H9 (cell line): ENCODE measurements around the gene DAZAP2. TPM values are rescaled to one million over a fixed set of nuclear protein-coding genes. Genes with fewer than 3 reads are reported as not detected.

Experiments used
- DNase-seq: peaks from one replicate; pipeline ENCODE4 v3.0.0-alpha.2; 2017
- H2AFZ ChIP-seq: one replicate; pipeline ENCODE4 v1.6.1; 2013; ENCODE audit warnings: mild to moderate bottlenecking, low read length, control low read depth, moderate library complexity
- H2AK5ac ChIP-seq: 2 replicates; pipeline ENCODE4 v1.6.1; 2013; ENCODE audit warnings: low read length, control low read depth, mixed read lengths; ENCODE audit not compliant: insufficient read length
- H2BK120ac ChIP-seq: one replicate; pipeline ENCODE4 v1.6.1; 2013; ENCODE audit warnings: low read depth, mild to moderate bottlenecking, low read length, control low read depth, inconsistent platforms; ENCODE audit not compliant: poor library complexity, severe bottlenecking
- H2BK12ac ChIP-seq: 2 replicates; pipeline ENCODE4 v1.6.1; 2013; ENCODE audit warnings: low read length, control low read depth, mixed read lengths, low read depth; ENCODE audit not compliant: insufficient read length
- H2BK15ac ChIP-seq: 2 replicates; pipeline ENCODE4 v1.6.1; 2013; ENCODE audit warnings: low read depth, low read length, control low read depth
- H2BK20ac ChIP-seq: one replicate; pipeline ENCODE4 v1.6.1; 2013; ENCODE audit warnings: low read depth, mild to moderate bottlenecking, low read length, control low read depth, inconsistent platforms; ENCODE audit not compliant: poor library complexity, severe bottlenecking
- H2BK5ac ChIP-seq: 2 replicates; pipeline ENCODE4 v1.6.1; 2013; ENCODE audit warnings: low read length, control low read depth, mixed read lengths; ENCODE audit not compliant: insufficient read length
- H3K14ac ChIP-seq: 2 replicates; pipeline ENCODE4 v1.6.1; 2013; ENCODE audit warnings: low read length, control low read depth; ENCODE audit not compliant: insufficient read depth
- H3K18ac ChIP-seq: 2 replicates; pipeline ENCODE4 v1.6.1; 2013; ENCODE audit warnings: low read depth, mild to moderate bottlenecking, mixed read lengths, low read length, control low read depth; ENCODE audit not compliant: insufficient read length
- H3K23ac ChIP-seq: 2 replicates; pipeline ENCODE4 v1.6.1; 2013; ENCODE audit warnings: low read length, control low read depth, mixed read lengths, low read depth; ENCODE audit not compliant: insufficient read length
- H3K23me2 ChIP-seq: 2 replicates; pipeline ENCODE4 v1.6.1; 2013; ENCODE audit warnings: low read depth, mild to moderate bottlenecking, mixed read lengths, low read length, control low read depth; ENCODE audit not compliant: insufficient read length, poor library complexity, severe bottlenecking
- H3K27ac ChIP-seq: 2 replicates; pipeline ENCODE4 v1.5.1; 2013; ENCODE audit warnings: low read length, control low read depth, mixed read lengths, low read depth; ENCODE audit not compliant: insufficient read length
- H3K27me3 ChIP-seq: 2 replicates; pipeline ENCODE4 v1.6.1; 2013; ENCODE audit warnings: low read length, control low read depth, inconsistent platforms; ENCODE audit not compliant: insufficient read depth
- H3K4ac ChIP-seq: 2 replicates; pipeline ENCODE4 v1.6.1; 2013; ENCODE audit warnings: low read depth, mild to moderate bottlenecking, control low read depth, inconsistent platforms, low read length, moderate library complexity
- H3K4me1 ChIP-seq: 2 replicates; pipeline ENCODE4 v1.6.1; 2013; ENCODE audit warnings: low read length, control low read depth, inconsistent platforms; ENCODE audit not compliant: insufficient read depth
- H3K4me2 ChIP-seq: 2 replicates; pipeline ENCODE4 v1.6.1; 2013; ENCODE audit warnings: low read length, control low read depth, mixed read lengths; ENCODE audit not compliant: insufficient read length, insufficient read depth
- H3K56ac ChIP-seq: 2 replicates; pipeline ENCODE4 v1.6.1; 2013; ENCODE audit warnings: low read depth, mild to moderate bottlenecking, mixed read lengths, low read length, control low read depth; ENCODE audit not compliant: insufficient read length
- H3K79me1 ChIP-seq: 2 replicates; pipeline ENCODE4 v1.6.1; 2013; ENCODE audit warnings: low read depth, mild to moderate bottlenecking, moderate library complexity, low read length, control low read depth, inconsistent platforms; ENCODE audit not compliant: insufficient read depth, poor library complexity, severe bottlenecking
- H3K79me2 ChIP-seq: 2 replicates; pipeline ENCODE4 v1.6.1; 2013; ENCODE audit warnings: low read length, control low read depth, inconsistent platforms; ENCODE audit not compliant: insufficient read depth
- H3K9ac ChIP-seq: 2 replicates; pipeline ENCODE4 v1.6.1; 2013; ENCODE audit warnings: low read length, control low read depth, mixed read lengths; ENCODE audit not compliant: insufficient read length; ENCODE audit errors: extremely low read depth
- H3K9me3 ChIP-seq: one replicate; pipeline ENCODE4 v1.6.1; 2013; ENCODE audit warnings: low read depth, low read length, inconsistent platforms; ENCODE audit not compliant: control insufficient read depth
- H3T11ph ChIP-seq: one replicate; pipeline ENCODE4 v1.6.1; 2013; ENCODE audit warnings: mild to moderate bottlenecking, low read length, control low read depth, inconsistent platforms
- H4K20me1 ChIP-seq: one replicate; pipeline ENCODE4 v1.6.1; 2013; ENCODE audit not compliant: control insufficient read depth, insufficient read length, insufficient read depth
- H4K5ac ChIP-seq: 2 replicates; pipeline ENCODE4 v1.6.1; 2013; ENCODE audit warnings: low read depth, mild to moderate bottlenecking, mixed read lengths, low read length, control low read depth; ENCODE audit not compliant: insufficient read length
- H4K8ac ChIP-seq: replicated peaks from 2 replicates; pipeline ENCODE4 v1.6.1; 2013; ENCODE audit warnings: low read length, control low read depth, mixed read lengths, low read depth; ENCODE audit not compliant: insufficient read length
- H4K91ac ChIP-seq: 2 replicates; pipeline ENCODE4 v1.6.1; 2013; ENCODE audit warnings: low read depth, mild to moderate bottlenecking, moderate library complexity, mixed read lengths, low read length, control low read depth; ENCODE audit not compliant: insufficient read length
- H3K27ac Mint-ChIP-seq, 3 experiments: 2 replicates in 2 of 3; 3 replicates in 1 of 3; pipeline ENCODE4 v1.8.0; 2020 to 2021; ENCODE audit warnings: mixed read lengths in 3 of 3, mild to moderate bottlenecking in 1 of 3, moderate library complexity in 1 of 3
- H3K27me3 Mint-ChIP-seq: 2 replicates; pipeline ENCODE4 v1.8.0; 2021; ENCODE audit warnings: low read depth, mild to moderate bottlenecking, moderate library complexity, mixed read lengths
- H3K36me3 Mint-ChIP-seq, 3 experiments: 2 replicates in 2 of 3; 3 replicates in 1 of 3; pipeline ENCODE4 v1.8.0; 2020 to 2021; ENCODE audit warnings: low read depth in 3 of 3, mixed read lengths in 3 of 3; ENCODE audit not compliant: insufficient read depth in 1 of 3
- H3K4me1 Mint-ChIP-seq, 2 experiments: 2 replicates each; pipeline ENCODE4 v1.8.0; 2020; ENCODE audit warnings: mixed read lengths in 2 of 2
- H3K4me3 Mint-ChIP-seq, 2 experiments: 2 replicates in 1 of 2; 3 replicates in 1 of 2; pipeline ENCODE4 v1.8.0; 2020 to 2021; ENCODE audit warnings: mild to moderate bottlenecking in 2 of 2, mixed read lengths in 2 of 2, moderate library complexity in 1 of 2
- H3K9me3 Mint-ChIP-seq, 2 experiments: 2 replicates in 1 of 2; 3 replicates in 1 of 2; pipeline ENCODE4 v1.8.0; 2020; ENCODE audit warnings: mild to moderate bottlenecking in 2 of 2, mixed read lengths in 2 of 2, moderate library complexity in 1 of 2
- WGBS: extraction: QIAGEN DNeasy Blood & Tissue Kit; methylation state at CpG from one replicate; pipeline ENCODE4 v1.1.7; 2013; ENCODE audit warnings: missing lambda C conversion rate, low lambda C conversion rate, mixed read lengths; ENCODE audit not compliant: insufficient read length; ENCODE audit errors: extremely low coverage; 5-methylcytosine and 5-hydroxymethylcytosine counted together
- total RNA-seq: library from RNA; stranded (reverse); gene quantifications from 2 replicates; pipeline ENCODE4 v1.2.1, GENCODE V29; 2021
- TF ChIP-seq, protein P1 (sequence below): fragments of 200-600 bp; sonication (generic); conservative IDR thresholded peaks from 3 replicates; pipeline ENCODE4 v1.8.0; 2021; ENCODE audit warnings: antibody characterized with exemption, mild to moderate bottlenecking

The DAZAP2 gene
- total RNA-seq, 1 experiment from 2014 or later = 23.6 TPM

DNA sequence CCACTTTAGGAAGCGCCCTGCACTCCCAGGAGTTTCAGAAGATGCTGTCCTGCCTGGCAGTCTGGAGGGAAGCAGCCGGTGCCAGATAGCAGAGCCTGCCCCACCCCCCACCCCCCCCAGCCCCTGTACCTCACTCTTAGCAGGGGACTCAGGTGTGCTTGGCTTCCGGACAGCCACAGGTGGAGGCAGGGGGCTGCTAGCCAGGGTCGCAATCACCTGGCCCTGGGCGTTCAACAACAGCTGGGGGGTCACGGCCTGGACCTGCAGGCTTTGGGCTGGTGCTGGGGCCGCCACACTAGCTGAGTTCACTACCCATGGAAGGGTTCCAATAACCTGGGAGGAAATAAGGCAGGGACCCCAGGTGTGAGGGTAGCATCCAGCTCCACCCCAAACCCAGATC, 42.8 kb upstream of the DAZAP2 start:
- Mint-ChIP-seq H3K4me1 (no peaks in the 10 kb centered on the region), H3K27ac (no peak overlapping the region), H3K9me3 (no peaks in the 10 kb centered on the region), H3K36me3 (peaks cover 0 to 3% (median 0%) of the 10 kb centered on the region in 3 experiments; a peak in 3 of 7 replicates), H3K27me3 (peaks cover 1% of the 10 kb centered on the region; the same call in 1 of the 2 replicates), H3K4me3 (no peak overlapping the region)
- Histone ChIP-seq H2BK20ac (no peak overlapping the region), H4K5ac (no peak overlapping the region), H3K23ac (no peak overlapping the region), H2BK12ac (no peak overlapping the region), H2BK5ac (no peak overlapping the region), H3K9ac (no peak overlapping the region), H3K27ac (no peak overlapping the region), H3K79me2 (no peaks in the 10 kb centered on the region), H3K4me1 (no peaks in the 10 kb centered on the region; the same call in 1 of the 2 replicates), H3K4me2 (no peak overlapping the region), H3K56ac (no peak overlapping the region), H3K4ac (no peak overlapping the region), H3T11ph (no peak overlapping the region), H2AFZ (no peak overlapping the region), H2AK5ac (no peak overlapping the region), H3K9me3 (no peaks in the 10 kb centered on the region), H4K91ac (no peak overlapping the region), H4K20me1 (no peaks in the 10 kb centered on the region), H3K14ac (no peak overlapping the region), H3K27me3 (no peaks in the 10 kb centered on the region), H3K23me2 (no peaks in the 10 kb centered on the region), H3K79me1 (no peaks in the 10 kb centered on the region), H3K18ac (no peak overlapping the region), H2BK120ac (no peak overlapping the region), H2BK15ac (no peak overlapping the region), H4K8ac (no peak overlapping the region)
- no CpG with 5 or more reads among the region's 7 CpGs for WGBS
- DNase-seq = no peak
- TF ChIP-seq, protein P1, sequence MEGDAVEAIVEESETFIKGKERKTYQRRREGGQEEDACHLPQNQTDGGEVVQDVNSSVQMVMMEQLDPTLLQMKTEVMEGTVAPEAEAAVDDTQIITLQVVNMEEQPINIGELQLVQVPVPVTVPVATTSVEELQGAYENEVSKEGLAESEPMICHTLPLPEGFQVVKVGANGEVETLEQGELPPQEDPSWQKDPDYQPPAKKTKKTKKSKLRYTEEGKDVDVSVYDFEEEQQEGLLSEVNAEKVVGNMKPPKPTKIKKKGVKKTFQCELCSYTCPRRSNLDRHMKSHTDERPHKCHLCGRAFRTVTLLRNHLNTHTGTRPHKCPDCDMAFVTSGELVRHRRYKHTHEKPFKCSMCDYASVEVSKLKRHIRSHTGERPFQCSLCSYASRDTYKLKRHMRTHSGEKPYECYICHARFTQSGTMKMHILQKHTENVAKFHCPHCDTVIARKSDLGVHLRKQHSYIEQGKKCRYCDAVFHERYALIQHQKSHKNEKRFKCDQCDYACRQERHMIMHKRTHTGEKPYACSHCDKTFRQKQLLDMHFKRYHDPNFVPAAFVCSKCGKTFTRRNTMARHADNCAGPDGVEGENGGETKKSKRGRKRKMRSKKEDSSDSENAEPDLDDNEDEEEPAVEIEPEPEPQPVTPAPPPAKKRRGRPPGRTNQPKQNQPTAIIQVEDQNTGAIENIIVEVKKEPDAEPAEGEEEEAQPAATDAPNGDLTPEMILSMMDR = no peak
